Kidney epithelial cell (primary cell): ENCODE measurements around the gene POC5. TPM values are rescaled to one million over a fixed set of nuclear protein-coding genes. Genes with fewer than 3 reads are reported as not detected.
"Not testable (repeated sequence)": the region's sequence is repeated elsewhere in the genome, so short reads cannot be mapped to it uniquely, and the experiment has no call there.

Experiments
- DNase-seq: peaks from one replicate; pipeline ENCODE4 v3.0.0-alpha.2; 2010; ENCODE audit warnings: low read depth
- H3K27me3 ChIP-seq: 2 replicates; pipeline ENCODE4 v1.6.0; 2011; ENCODE audit warnings: low read length; ENCODE audit not compliant: control insufficient read depth, insufficient read depth
- H3K36me3 ChIP-seq: 2 replicates; pipeline ENCODE4 v1.5.1; 2011; ENCODE audit warnings: low read length; ENCODE audit not compliant: control insufficient read depth, insufficient read depth
- H3K4me3 ChIP-seq: 2 replicates; pipeline ENCODE4 v1.5.1; 2011; ENCODE audit warnings: low read depth, mild to moderate bottlenecking, control low read depth, low read length
- CTCF ChIP-seq: IDR thresholded peaks from 2 replicates; pipeline ENCODE4 v1.5.1; 2011; ENCODE audit warnings: mild to moderate bottlenecking, moderate library complexity, low read length, control low read depth, inconsistent platforms; ENCODE audit not compliant: insufficient read depth, poor library complexity, severe bottlenecking
- total RNA-seq: library from RNA; depleted of rRNA; stranded (reverse); fragments of >200 nt; gene quantifications from 2 replicates; pipeline ENCODE4 v1.2.3, GENCODE V29; 2015

POC5 gene
- total RNA-seq, 1 donor from 2014 or later: 20.6 TPM

DNA sequence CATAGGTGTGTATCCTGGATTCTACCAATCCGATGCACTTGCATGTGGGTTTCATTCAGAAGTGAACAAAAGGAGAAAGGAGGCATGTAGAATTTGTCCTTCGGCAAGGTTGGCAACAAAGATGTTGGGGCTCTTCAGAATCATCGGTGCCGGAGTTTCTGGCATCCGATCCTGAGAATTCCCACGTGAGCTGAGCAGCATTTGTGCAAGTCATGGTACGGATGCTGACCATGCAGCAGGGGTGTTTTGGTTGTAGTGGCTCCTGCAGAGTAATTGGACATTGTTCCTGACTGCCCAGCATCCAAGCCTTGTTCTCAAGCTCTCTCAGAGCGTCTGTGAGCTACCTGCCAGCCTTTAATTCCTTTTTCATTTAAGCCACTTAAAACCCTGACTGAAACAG lies 19.0 kb upstream of the POC5 start:
- Histone ChIP-seq H3K36me3 (no peaks in the 10 kb centered on the region), H3K4me3 (no peak overlapping the region), H3K27me3 (peaks cover 3% of the 10 kb centered on the region)
- TF ChIP-seq CTCF: no peak
- no peak for DNase-seq

- peak; percentile 83 for TF ChIP-seq CTCF
- peak; percentile 18 for DNase-seq
- H3K27me3 ChIP-seq: peaks cover 3% of the 10 kb centered on the region
- no peak overlapping the region for H3K4me3 ChIP-seq
- H3K36me3 ChIP-seq: no peaks in the 10 kb centered on the region
Observed at GRCh38 chr5:75734913-75735789, 17.9 kb upstream of the POC5 start.

DNA sequence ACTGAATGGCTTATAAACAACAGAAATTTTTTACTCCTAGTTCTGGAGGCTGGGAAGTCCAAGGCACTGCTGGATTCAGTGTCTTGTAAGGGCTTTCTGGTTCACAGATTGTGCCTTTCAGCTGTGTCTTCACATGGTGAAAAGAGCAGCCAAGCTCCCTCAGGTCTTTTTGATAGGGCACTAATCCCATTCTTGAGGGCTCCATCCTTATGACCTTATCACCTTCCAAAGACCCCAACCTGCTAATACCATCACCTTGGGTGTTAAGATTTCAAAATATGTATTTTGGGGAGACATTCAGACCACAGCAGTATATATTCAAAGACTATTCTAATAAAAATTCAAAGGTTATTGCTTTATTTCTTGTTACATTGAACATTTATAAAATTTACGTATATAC lies 16.5 kb upstream of the POC5 start:
- no peak for DNase-seq
- H3K4me3 ChIP-seq: no peak overlapping the region

DNA sequence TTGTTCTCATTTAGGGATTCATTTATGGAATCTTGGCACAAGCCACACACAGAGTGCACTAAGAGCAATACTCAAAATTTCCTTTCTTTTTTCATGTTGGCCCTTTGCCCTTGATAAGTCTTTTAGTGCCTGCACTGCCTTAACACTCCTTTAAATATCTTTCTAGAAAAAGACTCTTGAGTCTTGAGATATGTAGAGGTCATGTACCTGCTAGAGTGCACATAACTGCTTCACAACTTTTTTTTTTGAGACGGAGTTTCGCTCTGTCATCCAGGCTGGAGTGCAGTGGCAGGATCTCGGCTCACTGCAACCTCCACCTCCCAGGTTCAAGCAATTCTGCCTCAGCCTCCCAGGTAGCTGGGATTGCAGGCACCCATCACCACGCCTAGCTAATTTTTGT lies 14.3 kb upstream of the POC5 start:
- H3K27me3 ChIP-seq, H3K4me3 ChIP-seq, H3K36me3 ChIP-seq, DNase-seq: not testable (repeated sequence)

More for the DNA sequence above, 16.5 kb upstream of the POC5 start:
- Histone ChIP-seq H3K36me3 (no peaks in the 10 kb centered on the region), H3K27me3 (peaks cover 3% of the 10 kb centered on the region)
- no peak for TF ChIP-seq CTCF

- H3K36me3 ChIP-seq: no peaks in the 10 kb centered on the region
Observed at GRCh38 chr5:75729321-75729720, 12.1 kb upstream of the POC5 start.

GRCh38 chr5:75727931-75728330 lies 10.7 kb upstream of the POC5 start:
- no peak overlapping the region for H3K4me3 ChIP-seq
- no peak for TF ChIP-seq CTCF
- no peaks in the 10 kb centered on the region for H3K36me3 ChIP-seq
- DNase-seq: no peak
- no peaks in the 10 kb centered on the region for H3K27me3 ChIP-seq

More at GRCh38 chr5:75729321-75729720, 12.1 kb upstream of the POC5 start:
- no peak for TF ChIP-seq CTCF
- Histone ChIP-seq H3K27me3 (no peaks in the 10 kb centered on the region), H3K4me3 (no peak overlapping the region)
- DNase-seq: no peak

- not testable (repeated sequence) for H3K36me3 ChIP-seq, DNase-seq, H3K4me3 ChIP-seq, H3K27me3 ChIP-seq
Observed at GRCh38 chr5:75726224-75726623, 9.0 kb upstream of the POC5 start.
